HS-27A (cell line): Measurements from ENCODE around the gene PIGN.
A peak's percentile ranks its signal among the peaks of the same experiment; 100 is the strongest.
"Not testable (repeated sequence)": the region's sequence is repeated elsewhere in the genome, so short reads cannot be mapped to it uniquely, and the experiment has no call there.

Experiments
- DNase-seq: peaks from one replicate; pipeline ENCODE4 v3.0.0-alpha.2; 2012; ENCODE audit warnings: low read depth, missing footprints

The PIGN gene

GRCh38 chr18:62182220-62182619 lies 4.6 kb downstream of the PIGN start:
- no peak for DNase-seq

DNA sequence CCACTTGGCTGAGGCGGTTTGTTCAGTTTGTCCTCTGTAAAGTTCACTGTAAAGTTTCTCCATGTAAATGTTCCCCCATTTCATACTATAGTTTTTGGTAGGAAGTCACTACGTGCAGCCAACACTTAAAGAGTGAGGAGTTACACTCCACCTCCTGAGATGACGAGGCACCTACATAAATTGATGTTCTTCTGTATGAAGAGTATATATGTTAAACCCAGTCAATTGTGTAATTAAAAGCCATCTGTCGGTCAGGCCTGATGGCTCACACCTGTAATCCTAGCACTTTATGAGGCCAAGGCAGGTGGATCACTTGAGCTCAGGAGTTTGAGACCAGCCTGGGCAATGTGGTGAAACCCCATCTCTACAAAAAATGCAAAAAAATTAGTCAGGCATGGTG lies 7.6 kb downstream of the PIGN start:
- DNase-seq: no peak

DNA sequence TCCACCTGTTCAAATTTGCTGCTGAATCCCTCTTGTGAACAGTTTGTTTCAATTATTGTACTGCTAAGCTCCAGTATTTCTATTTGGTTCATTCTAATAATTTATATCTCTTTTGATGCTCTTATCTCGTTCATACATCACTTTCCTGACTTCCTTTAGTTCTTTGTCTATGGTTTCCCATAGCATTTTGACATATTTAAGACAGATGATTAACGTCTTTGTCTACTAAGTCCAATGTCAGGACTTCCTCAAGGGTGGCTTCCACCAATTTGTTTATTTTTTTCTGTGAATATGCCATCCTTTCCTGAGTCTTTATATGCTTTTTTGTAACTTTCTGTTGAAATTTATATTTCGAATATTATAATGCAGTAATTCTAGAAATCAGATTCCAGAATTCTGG lies 9.6 kb downstream of the PIGN start:
- no peak for DNase-seq

GRCh38 chr18:62175521-62175920 lies 11.3 kb downstream of the PIGN start:
- no peak for DNase-seq

DNA sequence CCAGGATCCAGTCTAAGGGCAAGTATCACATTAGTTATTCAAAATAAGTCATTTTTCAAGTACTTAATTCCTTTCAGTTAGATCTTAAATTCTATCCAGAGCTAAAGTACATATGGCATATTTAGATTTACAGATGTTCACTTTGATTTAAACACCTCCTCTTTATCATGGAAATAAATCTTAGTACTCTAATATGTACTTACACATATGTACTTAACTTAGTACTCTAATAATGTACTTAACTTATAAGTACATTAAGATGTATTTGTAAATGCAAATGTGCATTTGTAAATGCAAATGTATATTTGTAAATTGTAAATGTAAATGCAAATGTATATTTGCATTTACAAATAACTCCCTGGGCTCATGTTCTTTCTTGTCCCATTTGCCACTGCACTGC lies 14.6 kb downstream of the PIGN start:
- no peak for DNase-seq

- DNase-seq: no peak
These were observed 16.0 kb downstream of the PIGN start for GRCh38 chr18:62170857-62171256.

GRCh38 chr18:62166524-62166923 lies 20.3 kb downstream of the PIGN start:
- not testable (repeated sequence) for DNase-seq

- DNase-seq: no peak
These were observed 21.3 kb downstream of the PIGN start for GRCh38 chr18:62165583-62165982.

DNA sequence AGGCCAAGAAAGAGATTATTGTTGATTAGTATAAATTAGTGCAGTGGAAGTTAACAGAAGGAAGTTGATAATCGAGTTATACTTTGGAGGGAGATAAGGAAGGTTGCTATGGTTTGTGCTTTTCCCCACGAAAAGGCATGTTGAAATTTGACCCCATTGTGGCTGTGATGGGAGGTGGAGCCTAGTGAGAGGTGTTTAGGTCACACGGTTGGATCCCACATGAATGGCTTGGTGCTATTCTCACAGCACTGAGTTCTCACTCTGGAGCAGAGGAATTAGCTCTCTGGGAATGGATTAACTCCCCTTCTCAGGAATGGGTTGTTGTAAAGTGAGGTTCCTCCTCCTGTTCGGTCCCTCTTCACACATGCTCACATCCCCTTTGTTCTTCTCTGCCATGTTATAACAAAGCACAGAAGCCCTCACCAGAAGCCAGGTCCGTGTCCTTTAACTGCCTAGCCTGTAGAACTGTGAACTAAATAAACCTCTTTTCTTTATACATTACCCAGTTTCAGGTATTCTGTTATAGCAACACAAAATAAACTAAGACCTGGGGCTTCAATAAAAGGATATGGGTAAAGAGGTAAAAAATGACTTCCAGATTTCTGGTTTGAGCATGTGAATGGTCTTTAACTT lies 21.9 kb downstream of the PIGN start:
- DNase-seq: no peak

DNA sequence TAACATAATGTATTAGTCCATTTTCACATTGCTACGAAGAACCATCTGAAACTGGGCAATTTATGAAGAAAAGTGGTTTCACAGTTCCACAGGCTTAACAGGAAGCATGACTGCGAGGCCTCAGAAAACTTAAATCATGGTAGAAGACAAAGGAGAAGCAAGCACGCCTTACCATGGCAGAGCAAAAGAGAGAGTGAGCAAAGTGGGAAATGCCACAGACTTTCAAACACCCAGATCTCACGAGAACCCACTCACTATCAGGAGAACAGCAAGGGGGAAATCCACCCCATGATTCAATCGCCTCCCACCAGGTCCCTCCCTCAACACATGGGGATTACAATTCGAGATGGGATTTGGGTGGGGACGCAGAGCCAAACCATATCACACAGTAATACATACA lies 22.5 kb downstream of the PIGN start:
- DNase-seq: no peak

DNA sequence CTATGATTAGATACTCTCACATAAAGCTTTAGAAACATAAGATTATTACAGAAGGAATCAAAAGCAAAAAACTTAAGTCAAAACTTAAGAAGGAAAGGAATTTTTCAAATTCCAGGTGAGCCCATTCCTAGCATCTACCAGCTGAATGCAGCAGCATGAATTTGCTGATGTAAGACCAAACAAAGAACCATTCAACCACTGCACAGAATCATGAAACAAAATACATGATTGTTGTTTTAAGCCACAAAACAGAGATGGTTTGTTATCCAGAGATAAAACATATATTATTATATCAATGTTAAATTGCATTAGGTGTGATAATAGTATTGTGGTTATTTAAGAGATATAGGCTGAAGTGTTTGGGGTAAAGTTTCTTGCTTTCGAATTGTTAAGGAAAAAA lies 29.0 kb downstream of the PIGN start:
- no peak for DNase-seq

DNA sequence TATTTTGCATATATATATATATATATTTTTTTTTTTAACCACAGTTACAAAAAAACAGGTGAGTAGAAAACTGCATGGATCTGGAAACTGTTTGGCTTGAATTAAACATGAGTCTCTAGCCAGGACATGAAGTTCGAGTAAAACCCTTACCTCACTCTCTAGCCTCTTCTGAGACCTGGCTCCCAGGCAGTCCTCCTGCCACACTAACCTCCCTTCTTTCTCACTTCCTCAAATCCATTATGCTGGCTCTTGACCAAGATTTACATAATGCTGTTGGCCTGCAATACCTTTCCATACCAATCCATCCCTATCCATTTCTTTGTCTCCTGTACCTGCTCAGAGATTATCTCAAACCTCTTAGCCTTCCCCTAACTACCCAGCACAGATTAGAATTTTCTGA lies 34.0 kb downstream of the PIGN start:
- no peak for DNase-seq

DNA sequence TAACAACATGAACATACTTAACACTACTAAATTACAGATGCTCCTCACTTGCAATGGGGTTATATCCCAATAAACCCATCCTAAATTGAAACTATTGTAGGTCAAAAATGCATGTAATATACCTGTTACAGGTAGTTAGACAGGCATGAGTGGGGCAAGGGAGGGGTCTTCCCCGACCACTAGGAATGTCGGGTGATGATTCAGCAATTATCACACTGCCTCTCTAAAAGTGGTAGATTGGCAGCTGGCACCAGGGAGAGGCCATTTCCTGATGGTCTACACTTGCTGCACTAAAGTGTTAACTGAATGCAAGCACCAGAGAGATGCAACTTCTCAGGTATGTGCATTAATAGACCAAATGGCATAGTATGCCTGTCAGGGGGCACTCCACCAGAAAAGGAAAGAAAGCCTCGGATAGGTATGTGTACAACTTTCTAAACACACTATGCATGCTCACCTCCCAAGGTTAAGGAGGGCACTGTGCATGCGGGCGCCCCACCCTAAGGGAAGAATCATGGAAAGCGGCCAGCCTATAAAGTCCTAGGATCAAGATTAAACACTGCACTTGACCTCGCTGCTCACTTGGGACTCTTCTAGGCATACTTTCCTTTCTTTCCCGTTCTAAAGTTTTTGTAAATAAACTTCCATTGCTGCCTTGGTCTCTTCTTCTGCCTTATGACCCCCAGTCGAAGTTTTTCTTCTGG lies 35.6 kb downstream of the PIGN start:
- no peak for DNase-seq

DNA sequence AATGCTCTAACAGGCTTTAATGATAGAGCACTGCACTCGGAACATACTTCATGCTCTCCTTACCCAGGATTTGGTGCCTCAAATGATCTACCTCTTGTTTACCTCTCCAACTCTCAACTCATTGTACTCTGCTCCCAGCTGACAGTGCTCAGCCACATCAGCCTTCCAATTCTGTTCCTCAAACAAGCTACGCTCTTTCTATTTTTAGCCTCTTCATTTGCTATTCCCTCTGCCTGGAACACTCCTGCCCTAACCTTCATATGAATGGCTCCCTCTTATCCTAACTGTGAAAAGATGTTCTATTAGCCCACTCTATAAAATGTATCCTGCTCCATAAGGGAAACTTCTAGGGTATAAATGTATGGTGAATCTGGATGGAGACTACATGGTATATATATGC lies 42.5 kb downstream of the PIGN start:
- no peak for DNase-seq

- no peak for DNase-seq
These were observed 46.6 kb downstream of the PIGN start for GRCh38 chr18:62140259-62140658.

GRCh38 chr18:62138461-62139235 lies 48.2 kb downstream of the PIGN start:
- no peak for DNase-seq

DNA sequence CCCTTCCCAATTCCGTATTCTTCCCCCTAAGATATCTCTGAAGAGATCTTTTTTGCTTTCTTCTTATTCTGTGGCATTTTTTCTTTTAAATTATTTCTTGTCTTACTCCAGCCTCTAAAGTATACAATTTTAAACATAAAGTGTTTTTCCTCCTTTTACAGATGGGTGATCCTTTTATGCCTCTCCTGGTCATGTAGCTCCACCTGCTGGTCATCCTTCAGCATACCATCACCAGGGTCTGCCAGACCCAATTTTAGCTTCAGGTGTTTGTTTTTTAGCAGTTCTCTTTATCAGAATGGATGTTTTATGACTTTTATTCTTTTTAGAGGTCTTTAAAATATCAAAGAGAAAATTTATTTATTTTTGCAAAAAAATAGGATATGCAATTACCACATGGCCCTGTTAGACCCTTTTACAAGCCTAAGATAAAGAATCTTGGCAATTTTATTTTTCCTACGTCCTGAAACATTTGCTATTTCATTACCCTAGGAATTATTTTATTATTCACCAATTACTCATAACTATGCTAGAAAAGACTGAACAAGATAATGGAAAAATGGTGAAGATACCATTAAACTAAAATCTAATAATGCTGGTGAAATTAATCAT lies 55.5 kb downstream of the PIGN start:
- peak; percentile 17 for DNase-seq

DNA sequence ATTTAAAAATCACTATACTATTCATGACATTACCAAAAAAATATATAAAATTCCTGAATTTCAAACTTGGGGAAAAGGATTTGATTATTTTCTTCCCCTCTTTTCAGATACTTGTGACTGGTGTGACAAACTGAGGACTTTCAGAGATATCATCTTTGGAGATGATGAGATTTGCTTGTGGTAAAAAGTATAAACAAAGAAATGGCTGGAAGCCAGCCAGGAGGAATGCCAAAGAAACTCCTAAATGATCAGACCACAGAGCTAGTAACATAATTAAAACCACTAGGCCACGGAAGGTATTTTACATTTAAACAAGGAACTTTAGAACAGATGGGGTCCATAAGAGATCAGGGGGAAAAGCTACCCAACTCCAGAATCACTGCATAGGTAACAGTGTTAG lies 58.7 kb downstream of the PIGN start:
- no peak for DNase-seq

DNA sequence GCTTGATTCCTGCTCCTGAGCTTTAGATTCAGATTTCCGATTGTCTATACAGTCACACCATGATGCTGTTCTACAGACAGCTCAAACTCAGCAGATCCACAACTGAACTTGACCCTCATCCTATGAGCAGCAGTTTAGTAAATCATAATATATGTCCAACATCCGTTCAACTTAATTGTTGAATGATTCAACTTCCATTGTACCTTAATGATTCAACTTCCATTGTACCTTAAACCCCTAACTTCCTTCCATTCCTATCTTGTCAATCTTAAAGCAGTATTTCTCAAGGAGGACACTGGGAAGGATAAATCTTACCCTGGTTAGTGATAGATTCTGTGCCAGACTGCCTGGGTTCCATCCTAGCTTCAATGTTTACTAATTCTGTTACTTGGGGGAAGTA lies 60.1 kb downstream of the PIGN start:
- DNase-seq: no peak

- no peak for DNase-seq
These were observed 61.2 kb downstream of the PIGN start for GRCh38 chr18:62125702-62126101.

GRCh38 chr18:62122330-62122729 lies 64.5 kb downstream of the PIGN start:
- no peak for DNase-seq

GRCh38 chr18:62119884-62120283 lies 67.0 kb downstream of the PIGN start:
- DNase-seq: no peak

GRCh38 chr18:62118328-62118727 lies 68.5 kb downstream of the PIGN start:
- peak; percentile 14 for DNase-seq
